HG03460 (cell line): ENCODE results near the gene NRXN3.
"Not testable (repeated sequence)": the region's sequence is repeated elsewhere in the genome, so short reads cannot be mapped to it uniquely, and the experiment has no call there.

Experiments
- ATAC-seq: cut with Tn5 transposase; IDR thresholded peaks from one replicate; pipeline ENCODE4 v1.9.1; 2021; ENCODE audit not compliant: unreplicated experiment

Gene NRXN3

DNA sequence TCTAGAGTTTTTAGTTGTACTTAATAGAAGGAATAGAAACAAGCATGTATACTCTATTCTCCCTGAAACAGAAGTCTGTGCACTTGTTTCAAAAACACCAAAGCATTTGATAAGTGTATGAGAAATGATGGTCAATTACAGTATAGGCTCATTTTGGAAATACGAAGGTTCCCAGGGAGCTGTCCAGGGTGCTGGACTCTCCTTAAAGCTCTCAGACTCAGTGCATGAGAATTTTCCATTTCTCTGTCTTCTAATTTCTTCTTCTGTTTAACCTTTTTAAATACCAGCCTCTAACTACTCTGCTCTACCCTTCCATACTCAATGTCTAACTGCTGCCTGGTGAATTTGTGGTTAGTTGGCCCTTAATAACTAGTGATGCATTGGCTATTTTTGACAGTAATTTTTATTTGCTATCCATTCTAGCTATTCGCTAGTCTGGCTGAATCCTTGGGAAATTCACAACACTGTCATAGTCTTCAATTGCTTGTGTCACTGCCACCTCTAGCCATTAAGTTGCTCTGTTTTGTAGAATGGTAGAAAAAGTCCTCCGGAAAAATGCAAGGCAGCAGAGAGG, 229.2 kb downstream of the NRXN3 start:
- no peak for ATAC-seq

DNA sequence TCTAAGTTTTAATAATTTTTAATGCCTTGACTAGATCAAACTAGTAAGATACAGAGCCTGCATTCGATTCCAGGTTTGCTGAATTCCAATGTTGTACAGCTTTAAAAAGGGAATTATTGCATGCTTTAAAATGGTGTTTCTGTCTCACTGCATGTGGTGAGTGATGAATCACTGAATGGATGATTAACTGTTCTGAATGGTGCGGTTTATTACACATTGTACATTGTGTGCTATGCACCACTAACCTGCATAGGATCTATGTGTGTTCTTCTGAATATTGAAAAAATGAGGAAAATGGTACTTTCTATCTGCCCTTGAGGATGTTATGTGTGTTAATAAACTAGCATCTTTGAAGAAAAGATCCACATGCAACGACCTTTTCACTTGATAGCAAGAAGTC, 231.7 kb downstream of the NRXN3 start:
- ATAC-seq, result no peak

DNA sequence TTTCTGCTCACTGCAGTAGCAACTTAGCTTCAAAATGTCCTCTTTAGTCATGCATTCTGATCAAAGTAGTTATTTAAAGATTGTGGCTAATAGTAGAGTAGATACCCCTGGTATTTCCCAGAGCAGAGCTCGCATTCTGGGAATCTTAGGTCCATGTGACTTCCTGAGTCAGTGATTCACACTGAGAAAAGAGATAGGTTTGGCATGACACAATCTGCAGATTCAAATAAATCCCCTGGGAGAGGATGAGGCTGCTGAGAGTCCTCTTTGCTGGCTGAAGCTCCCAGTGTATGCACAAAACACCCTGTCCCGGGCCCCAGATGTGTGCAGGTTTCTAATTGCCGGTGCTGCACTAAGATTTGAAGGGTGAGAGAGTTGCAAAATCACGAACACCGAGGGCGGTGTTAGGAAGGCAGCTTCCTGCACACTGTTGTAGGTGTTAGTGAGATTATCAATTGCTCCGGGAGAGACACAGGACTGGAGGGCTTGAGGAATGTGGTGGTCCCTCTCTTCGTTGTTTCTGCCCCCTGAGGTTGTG, 233.2 kb downstream of the NRXN3 start:
- ATAC-seq, result peak; percentile 75

DNA sequence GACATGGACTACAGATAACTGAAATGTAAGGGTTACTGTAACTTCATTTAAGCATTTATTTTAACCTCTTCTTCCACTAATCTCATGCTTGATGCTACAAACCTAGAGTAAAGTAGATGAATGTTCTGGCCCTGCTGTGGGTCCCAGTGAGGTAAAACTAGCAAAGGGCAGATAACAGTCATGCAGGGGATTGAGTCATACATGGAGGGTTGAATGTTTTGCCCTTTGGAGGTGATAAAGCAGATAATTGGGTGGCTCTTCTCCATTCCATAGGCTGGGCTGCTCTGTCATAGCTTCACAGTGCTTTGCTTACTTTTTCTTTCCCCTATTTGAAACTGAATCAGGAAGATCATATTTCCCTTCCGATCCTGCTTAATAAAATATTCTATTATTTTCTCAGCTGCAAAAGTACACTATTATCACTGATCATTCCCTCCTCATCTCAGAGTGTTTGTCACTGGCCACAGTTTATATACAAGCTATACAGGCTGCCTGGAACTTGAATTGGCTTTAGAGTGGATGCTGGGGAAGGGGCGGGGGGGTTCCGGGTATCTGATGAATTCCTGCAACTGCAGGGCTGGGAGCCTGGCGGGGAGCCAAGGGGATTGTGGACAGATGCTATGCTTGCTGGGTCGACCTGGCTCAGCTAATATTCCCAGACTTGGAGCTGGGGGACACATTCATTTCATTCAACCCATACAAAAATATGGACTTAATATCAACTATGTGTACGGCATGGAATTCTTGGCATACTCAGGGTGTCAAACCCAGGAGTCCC, 235.1 kb downstream of the NRXN3 start:
- no peak for ATAC-seq

DNA sequence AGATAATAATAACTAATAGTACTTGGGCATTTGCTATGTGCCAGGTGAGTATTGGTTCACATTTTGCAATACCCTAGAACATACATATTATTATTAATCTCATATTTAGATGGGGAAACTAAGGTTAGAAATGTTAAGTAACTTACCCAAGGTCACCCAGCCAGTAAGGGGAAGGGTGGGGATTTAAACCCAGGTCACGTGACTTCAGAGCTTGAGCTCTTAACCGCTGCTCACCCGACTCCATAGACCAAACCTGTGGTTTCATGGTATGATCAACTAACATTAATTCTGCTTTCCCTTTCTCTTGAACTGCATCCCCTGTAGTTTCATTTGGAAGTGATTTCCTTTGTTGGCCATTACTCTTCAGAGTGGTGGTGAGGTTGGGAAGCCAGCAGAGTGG, 242.3 kb downstream of the NRXN3 start:
- no peak for ATAC-seq

DNA sequence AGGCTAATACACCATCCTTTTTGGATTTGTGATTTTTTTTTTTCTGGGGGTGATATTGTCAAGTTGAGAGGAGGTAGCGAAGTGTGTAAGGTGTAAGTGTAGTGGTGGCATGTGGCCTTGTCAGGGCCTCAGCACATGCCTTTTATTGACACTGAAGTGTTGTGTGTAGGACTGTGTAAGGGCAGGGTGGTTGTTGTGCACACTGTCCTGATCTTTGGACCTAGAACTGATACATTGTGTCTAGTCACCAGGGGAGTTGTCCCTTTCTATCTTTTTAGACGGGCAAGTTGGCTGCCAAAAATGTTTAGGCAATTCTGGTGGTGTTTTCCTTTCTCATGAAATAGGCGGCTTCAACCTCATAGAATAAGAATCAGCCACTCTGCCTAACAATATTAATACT, 244.0 kb downstream of the NRXN3 start:
- no peak for ATAC-seq

DNA sequence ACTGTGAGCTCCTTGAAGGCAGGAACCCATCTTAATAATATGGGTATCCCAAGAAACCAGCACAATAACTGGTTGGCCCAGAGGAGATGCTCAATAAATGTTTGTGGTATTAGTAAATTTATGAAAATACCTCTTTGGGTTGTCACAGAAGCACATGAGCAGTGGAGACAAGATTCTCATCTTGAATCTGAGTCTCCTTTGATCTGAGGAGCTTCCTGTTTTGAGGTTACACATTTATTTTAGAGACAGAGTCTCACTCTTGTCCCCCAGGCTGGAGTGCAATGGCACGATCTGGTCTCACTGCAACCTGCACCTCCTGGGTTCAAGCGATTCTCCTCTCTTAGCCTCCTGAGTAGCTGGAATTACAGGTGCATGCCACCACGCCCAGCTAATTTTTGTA, 247.4 kb downstream of the NRXN3 start:
- no peak for ATAC-seq

DNA sequence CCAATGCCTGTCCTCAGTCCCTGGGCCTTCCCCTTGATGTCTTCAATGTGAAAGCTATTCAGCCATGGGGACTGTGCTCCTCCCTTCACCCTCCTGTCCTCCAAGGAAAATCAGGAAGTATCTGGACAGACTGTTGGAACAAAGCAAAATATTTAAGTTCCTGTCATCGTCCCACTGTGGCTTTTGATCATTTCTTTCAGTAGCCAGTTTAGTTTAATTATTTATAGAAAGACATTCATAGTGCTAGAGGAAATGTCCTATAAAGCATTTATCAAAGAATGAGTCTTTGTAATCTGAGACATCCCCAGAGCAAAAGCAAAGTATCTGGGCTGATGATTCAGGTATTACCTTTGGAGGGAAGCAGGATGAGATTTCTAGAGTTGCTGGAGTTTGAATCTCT, 254.1 kb downstream of the NRXN3 start:
- ATAC-seq, result no peak

DNA sequence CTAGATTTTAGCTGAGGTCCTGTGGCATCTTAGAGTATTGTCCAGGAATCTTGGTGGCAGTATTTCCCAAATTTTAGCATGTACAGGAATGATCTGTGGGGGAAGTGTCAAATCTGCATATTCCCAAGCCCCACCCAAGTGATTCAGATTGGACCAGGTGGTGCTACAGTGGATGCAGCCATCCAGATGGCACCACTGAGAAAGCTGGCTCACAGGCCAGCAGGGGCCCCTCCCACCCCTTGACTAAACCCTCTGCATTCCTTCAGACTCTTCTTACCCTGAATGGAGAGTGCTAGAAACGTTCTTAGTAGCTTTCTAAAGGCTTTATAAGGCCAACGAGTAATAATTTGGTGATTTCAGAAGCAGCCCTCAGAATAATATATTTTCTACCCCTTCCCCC, 255.2 kb downstream of the NRXN3 start:
- ATAC-seq, result no peak

DNA sequence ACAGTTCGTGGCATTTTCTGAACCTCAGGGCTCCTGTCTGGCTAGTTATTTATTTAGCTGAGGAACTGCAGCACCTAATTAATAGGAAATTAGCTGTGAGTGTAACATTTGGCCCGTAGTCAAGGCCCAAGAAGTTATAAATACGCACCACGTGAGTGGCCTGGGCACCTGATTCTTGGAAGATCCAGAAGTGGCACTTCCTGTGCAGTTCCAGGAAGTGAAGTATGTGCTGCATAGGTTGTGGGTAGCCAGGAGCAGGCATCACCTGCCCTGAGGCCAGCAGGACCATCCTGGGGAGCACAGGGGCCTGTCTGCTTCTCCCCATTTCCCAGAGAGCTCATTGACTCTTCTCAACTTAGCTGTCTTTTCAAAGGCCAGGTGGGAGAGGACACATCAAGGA, 255.6 kb downstream of the NRXN3 start:
- no peak for ATAC-seq

DNA sequence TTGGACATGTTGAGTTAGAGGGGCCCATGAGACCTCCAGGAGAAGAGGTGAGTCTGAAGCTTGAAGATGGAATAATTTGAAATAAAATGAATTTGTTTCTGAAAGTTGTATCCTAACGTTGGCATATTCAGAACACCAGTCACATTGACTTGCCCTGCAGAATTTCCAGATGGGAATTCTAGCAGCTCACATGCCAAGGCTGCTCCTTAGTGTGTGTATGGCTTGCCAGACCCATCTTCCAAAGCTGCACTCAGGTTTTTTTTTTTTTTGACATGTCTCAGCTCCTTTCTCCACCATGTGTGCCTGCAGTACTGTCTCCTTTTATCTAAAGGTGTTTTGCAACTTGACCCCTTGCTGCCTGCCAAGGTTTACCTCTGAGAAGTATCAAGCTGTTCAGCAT, 261.9 kb downstream of the NRXN3 start:
- no peak for ATAC-seq

DNA sequence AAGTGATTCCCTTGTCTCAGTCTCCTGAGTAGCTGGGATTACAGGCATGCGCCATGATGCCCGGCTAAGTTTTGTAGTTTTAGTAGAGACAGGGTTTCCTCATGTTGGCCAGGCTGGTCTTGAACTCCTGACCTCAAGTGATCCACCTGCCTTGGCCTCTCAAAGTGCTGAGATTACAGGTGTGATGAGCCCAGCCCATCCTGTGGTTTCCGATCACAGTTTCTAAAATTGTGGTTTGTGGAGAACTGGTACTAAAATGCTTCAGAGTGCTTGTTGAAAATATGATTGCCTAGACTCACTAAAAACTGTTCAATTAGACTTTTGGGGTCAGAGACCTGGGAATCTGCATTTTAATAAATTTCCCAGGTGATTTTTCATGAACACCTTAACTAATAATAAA, 267.3 kb downstream of the NRXN3 start:
- not testable (repeated sequence) for ATAC-seq

DNA sequence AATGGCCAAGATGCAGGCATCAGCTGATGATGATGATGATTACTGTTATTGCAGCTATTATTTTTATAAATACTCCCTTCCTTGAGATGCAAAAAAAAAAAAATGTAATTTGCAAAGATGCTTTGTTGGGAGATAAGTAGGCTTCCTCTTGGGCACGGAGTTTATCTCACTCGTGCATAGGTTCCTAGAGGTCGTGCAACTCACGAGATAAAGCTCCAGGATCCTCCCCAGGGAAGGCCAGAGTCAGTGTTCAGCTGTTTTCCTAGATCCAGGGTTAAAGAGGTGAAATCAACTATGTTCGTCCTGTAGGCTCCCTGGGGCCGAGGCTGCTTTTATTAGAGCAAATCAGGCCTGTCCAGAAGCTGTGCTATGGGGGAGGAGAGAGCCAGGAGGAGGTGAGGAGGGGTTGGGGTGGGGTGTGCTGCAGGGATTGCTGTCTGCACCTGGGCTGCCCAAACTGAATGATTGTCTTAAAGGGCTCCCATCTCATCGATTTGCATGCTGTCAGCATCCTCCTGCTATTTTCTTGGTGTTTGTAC, 270.3 kb downstream of the NRXN3 start:
- ATAC-seq, result no peak

DNA sequence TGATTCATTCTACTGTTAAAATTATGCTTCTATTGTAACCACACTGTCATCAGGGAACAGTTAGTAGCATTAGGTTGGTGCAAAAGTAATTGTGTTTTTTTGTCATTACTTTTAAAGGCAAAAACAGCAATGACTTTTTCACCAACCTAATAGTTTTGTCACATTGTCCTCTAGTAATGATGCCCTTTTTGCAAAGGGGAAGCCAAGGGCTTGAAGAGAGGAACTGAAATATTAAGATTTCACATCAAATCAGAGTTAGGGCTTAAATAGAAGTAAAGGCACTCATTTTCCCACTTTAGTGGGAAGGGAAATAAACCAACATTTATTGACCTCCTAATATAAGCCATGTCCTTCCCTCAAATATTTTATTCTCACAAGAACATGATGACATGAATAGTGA, 273.7 kb downstream of the NRXN3 start:
- ATAC-seq, result no peak

DNA sequence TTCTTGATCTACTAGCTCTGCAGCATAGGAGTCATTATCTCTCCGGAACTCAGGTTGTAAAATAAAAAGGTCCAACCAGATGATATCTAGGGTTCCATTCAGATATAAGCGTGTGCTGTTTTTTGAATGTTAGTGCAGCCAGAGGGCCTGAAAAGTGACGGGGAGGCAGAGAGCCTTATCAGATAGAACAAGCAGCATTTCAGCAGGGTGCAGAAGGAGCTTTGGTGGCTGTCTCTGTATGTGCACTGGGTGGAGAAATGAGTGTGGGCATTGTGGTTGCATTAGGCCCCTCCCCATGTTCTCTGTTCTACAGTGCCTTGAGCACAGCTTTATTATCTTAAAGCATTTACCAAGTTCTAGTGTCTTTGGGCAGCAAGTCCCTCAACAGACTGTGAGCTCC, 275.1 kb downstream of the NRXN3 start:
- ATAC-seq, result no peak

DNA sequence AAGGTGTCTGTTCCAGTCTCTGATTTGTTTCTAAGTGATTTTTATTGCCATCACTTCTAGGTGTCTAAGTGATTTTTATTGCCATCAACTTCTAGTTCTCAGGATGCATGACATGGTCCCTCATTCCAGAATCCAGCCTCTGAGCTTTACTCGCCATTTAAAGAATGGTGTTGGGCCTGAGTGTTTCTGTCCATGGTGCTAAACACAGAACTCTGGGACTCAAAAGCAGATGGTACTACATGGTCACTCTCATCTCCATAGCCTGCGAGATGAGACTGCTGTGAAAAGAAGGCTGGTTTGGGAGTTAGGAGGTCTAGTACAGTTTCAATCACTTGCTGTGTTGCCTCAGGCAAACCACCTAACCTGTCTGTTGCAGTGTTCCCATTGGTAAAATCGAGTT, 276.6 kb downstream of the NRXN3 start:
- no peak for ATAC-seq

DNA sequence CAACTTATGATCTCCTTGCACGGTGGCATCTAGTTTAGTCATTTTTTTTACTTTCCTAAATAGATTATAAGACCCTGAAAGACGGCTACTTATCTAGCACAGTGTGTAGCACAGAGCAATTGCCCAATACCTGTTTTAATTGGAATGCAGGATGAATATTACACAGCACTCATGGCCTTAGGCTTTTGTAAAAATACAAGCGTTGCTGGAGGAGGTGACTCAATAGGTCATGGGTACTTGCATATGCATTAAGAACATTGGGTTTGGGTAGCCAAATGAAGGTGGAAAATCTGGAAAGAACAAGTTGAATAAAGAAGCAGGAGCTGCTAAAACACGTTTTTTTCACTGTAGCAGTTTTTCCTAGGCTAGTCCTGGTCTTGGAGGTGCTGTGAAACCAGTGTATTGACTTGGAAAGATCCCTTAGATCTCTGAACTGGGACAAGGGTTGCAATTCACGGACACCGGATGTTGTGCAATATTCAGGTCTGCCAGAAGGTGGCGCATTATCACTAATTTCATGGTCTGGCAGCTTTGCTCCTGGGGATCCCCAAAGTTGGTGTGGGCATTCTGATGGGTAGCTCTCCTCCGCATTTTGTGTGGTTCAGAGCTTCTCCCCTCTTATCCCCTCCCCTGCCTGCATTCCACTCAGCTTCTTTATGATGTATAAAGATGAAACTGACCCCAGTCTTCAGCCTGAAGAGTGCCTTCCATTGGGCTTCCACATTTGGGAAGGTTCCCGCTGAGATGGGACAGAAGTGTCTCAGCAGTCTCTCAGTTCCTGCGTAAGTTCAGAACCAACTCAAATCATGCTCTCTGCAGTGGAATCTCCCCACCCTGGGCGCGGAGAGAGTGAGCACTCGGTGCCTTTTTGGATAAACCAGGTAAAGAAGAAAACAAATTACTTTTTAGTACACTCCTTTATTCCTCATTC, 278.3 kb downstream of the NRXN3 start:
- ATAC-seq, result peak; percentile 76

DNA sequence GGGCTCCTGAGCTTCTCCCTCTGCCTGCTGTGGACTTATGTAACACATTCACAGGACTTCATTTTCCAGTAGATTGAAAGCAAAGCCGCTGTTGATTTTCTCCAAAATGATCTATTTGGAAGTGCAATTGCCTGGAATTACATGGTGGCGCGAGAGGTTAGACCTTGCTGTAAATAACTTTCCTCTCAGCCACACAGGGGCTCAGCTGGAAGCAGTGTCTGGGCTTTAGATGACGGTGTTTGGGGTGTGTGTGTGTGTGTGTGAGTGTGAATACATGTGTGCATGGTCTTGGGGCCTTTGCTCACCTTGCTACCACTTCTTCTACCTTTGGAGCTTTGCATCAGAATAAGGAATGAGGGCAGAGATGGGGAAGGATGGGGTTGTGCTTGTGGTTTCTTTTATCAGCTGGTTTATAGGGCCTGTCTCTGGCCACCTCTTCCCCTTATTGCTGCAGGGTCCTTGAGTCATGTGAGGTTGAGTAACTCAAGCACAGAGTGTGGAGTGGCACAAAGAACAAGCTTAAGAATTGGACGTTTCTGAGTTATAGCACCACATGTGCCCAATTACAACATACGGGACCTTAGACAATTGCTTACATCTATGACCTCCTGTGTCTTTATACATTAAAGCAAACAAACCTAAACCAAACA, 280.6 kb downstream of the NRXN3 start:
- ATAC-seq, result no peak

DNA sequence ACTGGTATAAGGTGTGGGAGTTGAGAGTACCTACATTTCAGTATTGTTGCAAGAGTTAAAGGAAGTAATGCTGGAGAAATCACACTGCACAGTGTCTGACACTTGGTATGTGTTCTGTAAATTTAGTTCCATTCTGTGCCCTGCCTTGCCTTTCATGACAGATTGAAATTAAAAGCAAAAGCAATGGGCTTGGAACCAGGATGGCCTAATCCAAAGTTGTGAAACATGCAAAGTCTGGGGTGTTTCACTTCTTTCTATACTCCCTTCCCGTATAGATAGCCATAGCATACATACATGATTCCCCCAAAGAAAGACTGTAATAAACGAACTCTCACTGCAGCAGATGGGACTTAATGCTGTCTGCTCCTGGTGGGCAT, 281.1 kb downstream of the NRXN3 start:
- ATAC-seq, result no peak

DNA sequence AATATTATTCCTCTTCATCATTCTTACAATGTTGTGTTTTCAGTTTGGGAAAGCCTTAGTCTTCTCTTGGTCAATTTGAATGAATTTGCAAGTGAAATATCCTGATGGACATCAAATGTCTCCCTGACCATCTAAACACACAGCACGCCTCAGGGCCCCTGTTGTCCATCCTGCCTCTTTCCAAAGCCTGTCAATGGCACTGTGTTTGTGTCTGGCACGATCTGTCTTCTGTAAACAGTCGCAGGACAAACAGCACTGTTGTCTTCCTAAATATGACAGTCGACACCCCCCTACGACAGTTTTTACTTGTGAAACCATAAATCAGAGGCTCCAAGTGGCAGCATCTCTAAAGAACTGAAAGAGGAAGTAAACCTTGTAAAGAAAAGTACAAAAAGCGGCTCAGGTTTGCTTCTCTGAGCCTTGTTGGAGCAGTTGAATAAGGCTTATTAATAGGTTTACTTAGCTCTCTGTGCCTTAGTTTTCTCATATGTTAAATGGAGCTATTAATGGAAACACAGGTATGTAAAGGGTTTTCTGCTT, 285.8 kb downstream of the NRXN3 start:
- no peak for ATAC-seq

DNA sequence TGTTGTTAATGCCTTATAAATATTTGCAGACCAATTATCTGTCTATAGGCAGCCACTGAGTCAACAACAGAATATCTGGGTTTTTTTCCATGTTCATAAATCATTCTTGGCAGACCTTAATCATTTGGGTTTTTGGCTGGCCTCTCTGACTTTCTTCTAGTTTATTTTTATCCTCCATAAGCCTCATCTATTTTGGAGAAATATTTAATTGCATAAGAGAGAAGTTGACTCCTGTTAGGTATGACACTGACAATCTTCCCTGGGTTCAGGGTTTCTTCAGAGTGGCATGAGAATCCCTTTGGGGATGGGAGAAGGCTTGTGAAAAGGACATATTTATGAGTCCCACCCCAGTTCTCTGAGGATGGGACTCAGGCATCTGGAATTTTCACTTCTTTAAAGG, 299.8 kb downstream of the NRXN3 start:
- ATAC-seq, result no peak
